GM21528 (cell line): ENCODE data around the gene EHD1.
A peak's percentile ranks its signal among the peaks of the same experiment; 100 is the strongest.

Experiments
- ATAC-seq: cut with Tn5 transposase; IDR thresholded peaks from one replicate; pipeline ENCODE4 v1.9.1; 2021; ENCODE audit warnings: mild to moderate bottlenecking, moderate library complexity; ENCODE audit not compliant: unreplicated experiment, low FRiP score

The EHD1 gene

GRCh38 chr11:64875369-64876228, 2.8 kb downstream of the EHD1 start:
- no peak for ATAC-seq

GRCh38 chr11:64874308-64875240, 3.8 kb downstream of the EHD1 start:
- no peak for ATAC-seq

- ATAC-seq: no peak
These were observed 5.5 kb downstream of the EHD1 start for GRCh38 chr11:64872790-64873488.

- no peak for ATAC-seq
These were observed 6.9 kb downstream of the EHD1 start for GRCh38 chr11:64871492-64871891.

GRCh38 chr11:64870893-64871466, 7.4 kb downstream of the EHD1 start:
- ATAC-seq: no peak

- no peak for ATAC-seq
These were observed 8.1 kb downstream of the EHD1 start for GRCh38 chr11:64870176-64870892.

- ATAC-seq: no peak
These were observed 8.7 kb downstream of the EHD1 start for GRCh38 chr11:64869571-64870175.

GRCh38 chr11:64868904-64869570, 9.4 kb downstream of the EHD1 start:
- ATAC-seq: no peak

GRCh38 chr11:64867748-64868462, 10.5 kb downstream of the EHD1 start:
- no peak for ATAC-seq

GRCh38 chr11:64866173-64866491, 12.3 kb downstream of the EHD1 start:
- ATAC-seq: no peak

- peak; percentile 42 for ATAC-seq
These were observed 12.9 kb downstream of the EHD1 start for GRCh38 chr11:64865286-64866172.

GRCh38 chr11:64864473-64865285, 13.7 kb downstream of the EHD1 start:
- ATAC-seq: peak; percentile 22

GRCh38 chr11:64864135-64864472, 14.3 kb downstream of the EHD1 start:
- no peak for ATAC-seq

GRCh38 chr11:64863391-64864060, 14.9 kb downstream of the EHD1 start:
- no peak for ATAC-seq

- ATAC-seq: no peak
These were observed 15.4 kb downstream of the EHD1 start for GRCh38 chr11:64862987-64863390.
